ENCODE data around the gene SGSH.

DNA sequence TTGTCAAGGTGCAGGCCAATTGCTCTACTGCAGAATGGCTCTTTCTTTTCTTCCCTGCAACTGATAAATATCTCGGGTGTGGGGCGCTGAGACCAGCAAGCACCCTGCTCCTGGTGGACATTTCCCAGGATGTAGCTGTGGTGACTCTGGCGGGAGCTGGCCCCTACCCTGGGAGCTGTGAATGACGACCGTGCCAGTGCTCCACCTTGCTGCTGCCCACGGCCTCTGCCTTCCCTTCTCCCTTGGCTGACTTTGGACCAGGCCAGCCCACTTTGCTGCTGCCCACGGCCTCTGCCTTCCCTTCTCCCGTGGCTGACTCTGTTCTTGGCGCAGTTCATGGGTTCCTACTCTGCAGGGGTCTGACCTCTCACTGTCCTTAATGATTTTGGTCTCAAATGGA lies 34.2 kb downstream of the SGSH start:
- TF ChIP-seq CSDC2 (CRISPR knock-in tag; IDR thresholded peaks at IDR 0.05) (no peak), ARNTL (CRISPR knock-in tag; IDR thresholded peaks at IDR 0.05; ENCODE audit: borderline replicate concordance, low read depth) (no peak), ZFP30 (CRISPR knock-in tag; IDR thresholded peaks at IDR 0.05) (no peak), ZNF8 (CRISPR knock-in tag; IDR thresholded peaks at IDR 0.05) (no peak), TCF4 (CRISPR knock-in tag; IDR thresholded peaks at IDR 0.05; ENCODE audit: borderline replicate concordance) (no peak)
- TF ChIP-seq, protein P1, sequence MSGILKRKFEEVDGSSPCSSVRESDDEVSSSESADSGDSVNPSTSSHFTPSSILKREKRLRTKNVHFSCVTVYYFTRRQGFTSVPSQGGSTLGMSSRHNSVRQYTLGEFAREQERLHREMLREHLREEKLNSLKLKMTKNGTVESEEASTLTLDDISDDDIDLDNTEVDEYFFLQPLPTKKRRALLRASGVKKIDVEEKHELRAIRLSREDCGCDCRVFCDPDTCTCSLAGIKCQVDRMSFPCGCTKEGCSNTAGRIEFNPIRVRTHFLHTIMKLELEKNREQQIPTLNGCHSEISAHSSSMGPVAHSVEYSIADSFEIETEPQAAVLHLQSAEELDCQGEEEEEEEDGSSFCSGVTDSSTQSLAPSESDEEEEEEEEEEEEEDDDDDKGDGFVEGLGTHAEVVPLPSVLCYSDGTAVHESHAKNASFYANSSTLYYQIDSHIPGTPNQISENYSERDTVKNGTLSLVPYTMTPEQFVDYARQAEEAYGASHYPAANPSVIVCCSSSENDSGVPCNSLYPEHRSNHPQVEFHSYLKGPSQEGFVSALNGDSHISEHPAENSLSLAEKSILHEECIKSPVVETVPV (CRISPR knock-in tag; IDR thresholded peaks at IDR 0.05): no peak
- TF ChIP-seq, protein P2, sequence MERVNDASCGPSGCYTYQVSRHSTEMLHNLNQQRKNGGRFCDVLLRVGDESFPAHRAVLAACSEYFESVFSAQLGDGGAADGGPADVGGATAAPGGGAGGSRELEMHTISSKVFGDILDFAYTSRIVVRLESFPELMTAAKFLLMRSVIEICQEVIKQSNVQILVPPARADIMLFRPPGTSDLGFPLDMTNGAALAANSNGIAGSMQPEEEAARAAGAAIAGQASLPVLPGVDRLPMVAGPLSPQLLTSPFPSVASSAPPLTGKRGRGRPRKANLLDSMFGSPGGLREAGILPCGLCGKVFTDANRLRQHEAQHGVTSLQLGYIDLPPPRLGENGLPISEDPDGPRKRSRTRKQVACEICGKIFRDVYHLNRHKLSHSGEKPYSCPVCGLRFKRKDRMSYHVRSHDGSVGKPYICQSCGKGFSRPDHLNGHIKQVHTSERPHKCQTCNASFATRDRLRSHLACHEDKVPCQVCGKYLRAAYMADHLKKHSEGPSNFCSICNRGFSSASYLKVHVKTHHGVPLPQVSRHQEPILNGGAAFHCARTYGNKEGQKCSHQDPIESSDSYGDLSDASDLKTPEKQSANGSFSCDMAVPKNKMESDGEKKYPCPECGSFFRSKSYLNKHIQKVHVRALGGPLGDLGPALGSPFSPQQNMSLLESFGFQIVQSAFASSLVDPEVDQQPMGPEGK (CRISPR knock-in tag; IDR thresholded peaks at IDR 0.05; ENCODE audit: borderline replicate concordance): no peak
- TF ChIP-seq, protein P3, sequence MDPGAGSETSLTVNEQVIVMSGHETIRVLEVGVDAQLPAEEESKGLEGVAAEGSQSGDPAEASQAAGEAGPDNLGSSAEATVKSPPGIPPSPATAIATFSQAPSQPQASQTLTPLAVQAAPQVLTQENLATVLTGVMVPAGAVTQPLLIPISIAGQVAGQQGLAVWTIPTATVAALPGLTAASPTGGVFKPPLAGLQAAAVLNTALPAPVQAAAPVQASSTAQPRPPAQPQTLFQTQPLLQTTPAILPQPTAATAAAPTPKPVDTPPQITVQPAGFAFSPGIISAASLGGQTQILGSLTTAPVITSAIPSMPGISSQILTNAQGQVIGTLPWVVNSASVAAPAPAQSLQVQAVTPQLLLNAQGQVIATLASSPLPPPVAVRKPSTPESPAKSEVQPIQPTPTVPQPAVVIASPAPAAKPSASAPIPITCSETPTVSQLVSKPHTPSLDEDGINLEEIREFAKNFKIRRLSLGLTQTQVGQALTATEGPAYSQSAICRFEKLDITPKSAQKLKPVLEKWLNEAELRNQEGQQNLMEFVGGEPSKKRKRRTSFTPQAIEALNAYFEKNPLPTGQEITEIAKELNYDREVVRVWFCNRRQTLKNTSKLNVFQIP (CRISPR knock-in tag; IDR thresholded peaks at IDR 0.05; ENCODE audit: borderline replicate concordance, low read depth): no peak
- TF ChIP-seq, protein P4, sequence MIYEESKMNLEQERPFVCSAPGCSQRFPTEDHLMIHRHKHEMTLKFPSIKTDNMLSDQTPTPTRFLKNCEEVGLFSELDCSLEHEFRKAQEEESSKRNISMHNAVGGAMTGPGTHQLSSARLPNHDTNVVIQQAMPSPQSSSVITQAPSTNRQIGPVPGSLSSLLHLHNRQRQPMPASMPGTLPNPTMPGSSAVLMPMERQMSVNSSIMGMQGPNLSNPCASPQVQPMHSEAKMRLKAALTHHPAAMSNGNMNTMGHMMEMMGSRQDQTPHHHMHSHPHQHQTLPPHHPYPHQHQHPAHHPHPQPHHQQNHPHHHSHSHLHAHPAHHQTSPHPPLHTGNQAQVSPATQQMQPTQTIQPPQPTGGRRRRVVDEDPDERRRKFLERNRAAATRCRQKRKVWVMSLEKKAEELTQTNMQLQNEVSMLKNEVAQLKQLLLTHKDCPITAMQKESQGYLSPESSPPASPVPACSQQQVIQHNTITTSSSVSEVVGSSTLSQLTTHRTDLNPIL (CRISPR knock-in tag; IDR thresholded peaks at IDR 0.05; ENCODE audit: low read depth): no peak

Measured in SK-N-SH treated with all-trans-retinoic acid at 6 μM for 48 hours (cell line).